Fibroblast of skin of right biceps (primary cell): ENCODE measurements around the gene DDRGK1.
A peak's percentile ranks its signal among the peaks of the same experiment; 100 is the strongest.
"Not testable (repeated sequence)": the region's sequence is repeated elsewhere in the genome, so short reads cannot be mapped to it uniquely, and the experiment has no call there.

Source experiments
- DNase-seq: peaks from one replicate; pipeline ENCODE4 v3.0.0-alpha.2; 2013

The DDRGK1 gene

DNA sequence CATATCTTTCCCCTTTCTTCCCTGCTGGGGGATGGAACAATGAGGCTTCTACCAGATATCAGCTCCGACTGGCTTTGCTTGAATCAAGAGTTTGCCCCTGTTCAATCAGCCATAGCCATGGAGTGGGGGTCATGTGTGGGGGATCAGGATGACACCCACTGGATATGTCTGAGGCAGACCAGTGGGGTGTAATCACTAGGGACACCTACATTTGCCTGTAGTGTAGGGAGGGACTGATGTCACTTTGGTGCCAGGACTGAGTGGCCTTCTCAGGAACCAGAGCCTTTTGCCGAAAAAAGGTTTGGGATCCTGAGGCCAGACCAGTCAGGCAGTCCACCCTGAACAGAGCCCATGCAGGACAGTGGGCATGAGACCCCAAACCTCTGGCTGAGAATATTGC lies 5.9 kb upstream of the DDRGK1 start:
- no peak for DNase-seq

DNA sequence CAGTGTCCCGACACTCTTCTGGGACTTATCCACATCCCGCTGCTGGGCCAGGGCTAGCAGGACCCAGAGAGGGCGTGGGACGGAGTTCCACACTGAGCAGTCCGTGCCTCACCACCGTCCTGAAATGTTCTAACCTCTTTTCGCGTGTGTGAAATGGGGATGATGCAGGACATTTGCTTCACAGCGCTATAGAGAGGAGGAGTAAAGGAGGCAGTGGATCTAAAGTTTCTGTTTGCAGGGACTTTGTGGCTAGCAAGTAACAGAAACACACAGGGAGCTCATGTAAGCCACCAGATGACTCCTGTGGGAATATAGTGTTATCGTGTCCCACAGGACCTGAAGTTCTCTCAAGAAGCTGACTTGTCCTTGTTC lies 5.5 kb upstream of the DDRGK1 start:
- peak; percentile 8 for DNase-seq

DNA sequence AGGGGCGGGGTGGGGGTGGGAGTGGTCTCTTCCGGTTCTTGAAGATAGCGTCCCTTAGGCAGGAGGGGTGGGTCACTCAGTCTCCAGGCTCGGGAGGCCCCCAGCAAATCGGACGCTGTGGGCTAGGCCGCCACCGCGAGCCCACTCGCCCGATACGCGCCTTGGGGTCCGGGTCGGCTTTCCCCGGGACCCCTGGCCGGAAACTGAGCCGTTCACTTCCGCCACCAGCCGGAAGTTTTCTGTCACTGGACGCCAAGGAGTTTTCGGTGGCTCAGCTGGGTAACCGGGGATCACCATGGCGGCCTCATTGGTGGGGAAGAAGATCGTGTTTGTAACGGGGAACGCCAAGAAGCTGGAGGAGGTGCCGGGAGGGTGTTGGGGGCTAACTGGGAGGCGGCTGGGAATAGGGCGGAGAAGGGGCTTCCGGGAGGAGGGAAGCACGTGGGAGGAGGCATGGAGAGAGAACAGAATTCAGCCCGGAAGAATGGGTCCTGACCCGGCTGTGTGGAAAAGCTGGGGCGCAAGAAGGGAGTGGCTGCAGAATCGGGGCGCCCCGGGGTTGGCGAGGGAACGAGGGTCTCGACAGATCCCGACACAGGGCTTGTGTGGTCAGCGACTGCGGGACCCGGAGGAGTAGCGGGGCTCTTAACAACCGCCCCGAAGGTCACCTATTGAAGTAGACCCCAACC lies 4.9 kb upstream of the DDRGK1 start, which contains the start of gene ITPA:
Gene ITPA (plus strand): TSS at position 242 of the 689 bp plus-strand sequence. CDS start 54 bp downstream, at position 296.
- peak; percentile 56 for DNase-seq

- peak; percentile 3 for DNase-seq
Observed at GRCh38 chr20:3208786-3209256, 4.3 kb upstream of the DDRGK1 start.

DNA sequence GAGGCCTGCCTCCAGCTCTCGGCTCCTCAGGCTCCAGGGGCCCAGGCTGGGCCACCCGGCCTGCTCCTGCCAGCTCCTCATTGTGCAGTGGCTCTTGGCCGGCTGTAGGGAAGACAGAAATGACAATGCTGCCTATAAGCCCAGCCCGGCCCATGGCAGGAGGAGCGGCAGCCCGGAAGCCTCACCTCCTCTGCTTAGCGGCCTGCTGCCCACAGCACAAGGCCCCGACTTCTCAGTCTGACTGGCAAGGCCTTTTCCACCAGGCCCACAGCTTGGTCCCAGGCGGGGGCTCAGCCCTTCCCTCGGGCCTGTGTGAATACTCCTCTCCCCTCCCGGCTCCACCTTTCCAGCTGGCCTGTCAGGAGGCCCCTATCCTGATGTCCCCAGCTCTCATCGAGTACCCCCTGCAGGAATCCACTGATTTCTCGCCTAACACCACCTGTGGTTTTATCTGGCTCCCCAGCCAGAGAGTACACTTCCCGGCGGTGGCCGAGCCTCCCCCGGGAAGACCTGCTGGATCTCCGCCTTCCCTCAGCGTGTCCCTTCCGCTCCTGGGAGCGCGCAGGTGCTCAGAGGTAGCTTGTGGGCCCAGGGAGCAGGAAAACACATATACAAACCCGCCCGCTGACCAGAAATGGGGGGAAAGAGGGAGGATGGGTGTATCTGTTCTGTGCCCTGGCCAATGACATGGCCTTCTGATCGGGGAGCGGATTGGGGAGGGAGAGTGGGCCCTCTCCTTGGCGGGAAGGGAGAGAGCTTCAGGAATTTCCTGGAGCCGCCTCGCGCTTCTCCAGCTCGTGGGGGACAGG lies 963 bp downstream of the DDRGK1 start:
- peak; percentile 14 for DNase-seq

- DNase-seq = no peak
Observed at GRCh38 chr20:3202965-3203314, 1.5 kb downstream of the DDRGK1 start.

DNA sequence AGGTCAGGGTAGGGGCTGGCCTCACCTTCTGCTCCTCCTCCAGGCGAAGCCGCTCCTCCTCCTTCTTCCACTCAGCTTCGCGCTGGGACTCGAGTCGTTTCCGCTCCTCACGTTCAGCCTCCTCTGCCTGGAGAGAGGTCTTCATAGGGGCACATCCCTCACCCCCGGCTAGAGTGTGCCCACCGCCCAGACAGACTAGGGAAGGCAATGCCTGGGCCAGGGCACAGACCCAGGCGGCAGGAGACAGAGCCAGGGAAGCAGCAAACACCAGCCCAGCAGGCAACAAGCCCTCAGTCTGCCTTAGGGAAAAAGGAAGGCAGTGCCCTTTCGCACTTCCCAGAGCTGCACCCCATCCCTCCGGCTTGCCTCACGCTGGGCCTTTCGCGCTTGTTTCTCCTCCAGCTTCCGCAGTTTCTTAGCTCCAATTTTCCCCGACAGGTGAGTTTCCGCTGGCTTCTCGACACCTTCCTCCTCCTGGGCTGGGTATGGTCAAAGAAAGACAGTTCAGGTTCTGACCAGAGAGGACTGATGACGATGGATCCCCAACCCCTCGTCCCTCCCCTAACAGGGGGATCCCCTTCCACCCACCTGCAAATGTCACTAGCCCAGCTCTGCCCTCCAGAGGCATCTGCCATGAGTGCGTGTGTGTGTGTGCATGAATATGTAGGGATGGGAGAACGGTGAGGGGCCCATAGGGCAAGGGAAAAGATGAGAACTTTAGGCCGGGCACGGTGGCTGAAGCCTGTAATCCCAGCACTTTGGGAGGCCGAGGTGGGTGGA lies 4.3 kb downstream of the DDRGK1 start:
- DNase-seq = no peak

DNA sequence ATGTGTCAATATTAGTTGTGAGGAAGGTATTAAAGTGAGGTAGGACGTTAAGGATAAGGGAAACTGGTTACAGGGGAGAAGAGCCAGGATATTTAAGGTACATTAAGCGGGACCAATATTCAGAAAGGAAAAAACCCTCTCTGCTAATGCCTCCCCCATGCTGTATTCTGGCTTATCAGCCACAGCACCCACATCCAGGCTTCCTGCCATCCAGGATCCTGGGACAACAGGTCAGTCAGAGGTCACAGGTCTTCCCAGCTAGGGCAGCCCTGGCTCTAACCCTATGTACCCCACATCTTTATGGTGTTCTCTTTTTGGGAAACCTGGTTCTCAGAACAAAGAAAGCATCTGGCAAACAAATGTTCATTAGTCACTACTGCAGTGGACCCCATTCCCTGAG lies 5.3 kb downstream of the DDRGK1 start:
- no peak for DNase-seq

DNA sequence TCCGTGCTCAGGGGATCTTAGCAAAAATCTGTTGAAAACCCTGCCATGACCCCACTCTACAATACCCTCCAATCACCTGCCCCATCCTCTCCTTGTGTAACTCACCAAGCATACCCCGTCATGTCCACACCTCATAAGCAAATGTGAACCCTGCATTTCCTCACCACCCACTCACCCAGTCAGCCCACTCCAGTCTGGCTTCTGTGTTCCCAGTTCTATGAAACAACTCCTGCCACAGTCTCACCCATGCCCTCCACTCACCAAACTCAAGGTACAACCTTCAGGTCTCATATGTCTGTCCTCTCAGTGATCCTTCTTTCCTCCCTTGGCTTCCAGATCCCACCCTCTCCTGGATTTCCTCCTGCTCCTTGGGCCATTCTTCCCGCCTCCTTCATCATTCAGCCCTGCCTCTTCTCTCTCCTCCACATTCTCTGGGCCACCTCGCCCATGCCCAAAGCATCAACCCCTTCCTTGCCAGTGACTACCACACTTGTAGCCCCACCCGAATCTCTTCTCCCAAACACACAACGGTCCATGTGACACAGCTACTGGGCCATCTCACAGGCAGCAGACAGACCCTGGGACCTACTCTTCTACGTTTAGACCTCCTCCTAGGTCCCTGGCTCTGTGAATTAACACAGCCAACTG lies 8.8 kb downstream of the DDRGK1 start:
- DNase-seq = no peak

DNA sequence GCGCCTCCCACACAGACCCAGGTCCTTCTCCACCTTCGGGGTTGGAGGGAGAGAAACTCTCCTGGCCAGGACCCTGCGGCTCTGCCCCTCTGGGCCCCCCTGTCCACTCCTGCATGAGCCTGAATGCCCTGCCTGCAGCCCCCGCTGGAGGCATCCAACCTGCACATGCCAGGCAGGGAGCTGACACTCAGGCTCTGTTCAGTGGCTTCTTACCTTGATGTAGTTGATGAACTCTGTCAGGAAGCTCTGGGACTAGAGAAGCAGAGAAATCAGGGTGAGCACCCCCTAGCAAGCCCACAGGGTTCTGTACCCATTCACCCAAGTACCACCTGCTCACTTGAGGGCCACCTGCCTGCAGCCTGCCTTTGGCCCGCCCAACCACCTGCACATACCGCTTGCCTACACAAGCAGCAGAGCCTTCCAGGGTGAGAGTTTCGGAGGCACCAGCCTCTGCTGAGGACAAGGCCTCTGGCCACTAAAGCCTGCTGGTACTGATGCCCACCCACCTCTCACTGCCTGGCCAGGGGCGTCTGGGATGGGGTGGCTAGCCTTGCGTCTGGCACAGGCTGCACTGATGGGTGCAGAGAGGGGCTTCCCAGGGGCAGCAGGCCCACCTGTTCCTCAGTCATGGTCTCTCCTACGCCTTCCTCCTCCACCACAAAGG lies 9.7 kb downstream of the DDRGK1 start:
- no peak for DNase-seq

DNA sequence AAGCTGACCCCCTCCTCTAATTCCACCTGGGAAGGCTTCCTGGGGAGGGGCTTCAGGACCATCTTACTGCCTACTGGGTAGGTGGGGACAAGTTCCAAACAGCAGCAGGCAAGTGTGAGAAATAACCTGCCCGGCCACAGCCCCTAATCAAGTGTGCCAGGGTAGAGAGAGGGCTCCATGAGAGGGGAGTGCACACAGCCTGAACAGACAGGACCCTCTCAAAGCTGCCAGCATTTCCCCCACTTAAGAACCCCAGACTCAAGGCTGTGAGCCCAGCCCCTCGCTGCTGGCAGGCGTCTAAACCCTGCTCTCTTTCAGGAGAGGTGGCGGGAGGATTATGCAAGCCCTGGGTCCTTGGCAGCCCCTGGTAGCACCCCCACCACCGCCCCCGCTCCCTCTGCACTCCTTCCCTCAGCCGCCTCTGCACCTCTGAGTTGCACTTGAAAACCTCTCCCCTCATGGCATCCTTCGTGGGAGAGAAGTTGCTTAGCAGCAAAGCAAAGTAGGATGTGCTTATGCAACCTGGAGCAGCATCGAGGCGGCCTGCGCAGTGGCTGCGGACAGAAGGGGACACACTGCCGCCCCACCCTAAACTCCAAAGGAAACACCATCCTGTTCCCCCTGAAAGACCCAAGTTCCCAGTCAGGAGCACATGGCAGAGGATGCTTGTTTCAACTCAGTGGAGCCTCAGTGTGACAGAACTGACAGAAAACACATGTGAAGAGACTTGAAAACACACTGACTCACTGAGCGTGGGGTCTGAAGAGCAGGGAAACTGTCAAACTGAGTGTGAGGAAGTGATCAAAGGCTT lies 10.5 kb downstream of the DDRGK1 start:
- no peak for DNase-seq

DNA sequence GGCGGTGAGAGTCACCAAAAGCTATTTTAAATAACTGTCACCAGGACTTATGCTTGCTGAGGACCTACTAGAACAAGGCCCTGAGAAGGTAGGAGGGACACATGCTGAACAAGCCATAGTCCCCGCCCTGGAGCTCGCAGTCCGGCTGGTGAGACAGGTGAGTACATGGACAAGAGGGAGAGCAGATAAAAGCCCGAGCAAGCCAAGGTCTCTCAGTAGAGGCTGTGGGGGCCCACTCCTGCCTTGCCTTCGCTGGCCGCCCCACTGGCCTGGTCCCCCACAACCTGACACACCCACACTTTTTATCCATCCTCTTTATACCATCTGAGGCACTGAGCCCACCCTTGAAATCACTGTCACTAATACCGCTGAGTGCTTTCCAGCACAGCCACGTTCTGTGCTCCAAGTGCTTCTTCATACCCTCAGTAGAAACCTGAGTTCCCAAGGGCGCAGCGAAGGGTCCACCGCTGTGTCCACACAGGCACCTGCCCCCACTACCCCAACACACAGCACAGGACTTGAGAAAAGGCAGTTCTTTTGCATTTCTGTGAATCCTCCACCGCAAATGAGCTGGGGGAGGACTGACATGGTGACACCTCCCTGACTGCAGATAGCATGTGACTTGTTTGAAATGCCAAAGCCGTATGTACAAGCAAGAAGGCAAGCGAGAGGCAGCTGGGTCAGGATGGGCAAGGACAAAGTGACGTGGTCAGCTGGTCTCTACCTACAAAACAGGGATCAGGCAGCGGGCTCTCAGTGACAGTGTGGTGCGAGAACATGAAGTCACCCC lies 12.1 kb downstream of the DDRGK1 start:
- DNase-seq = no peak

GRCh38 chr20:3190681-3191111 lies 13.8 kb downstream of the DDRGK1 start:
- DNase-seq = no peak

- DNase-seq = no peak
Observed at GRCh38 chr20:3189561-3190131, 14.8 kb downstream of the DDRGK1 start.

DNA sequence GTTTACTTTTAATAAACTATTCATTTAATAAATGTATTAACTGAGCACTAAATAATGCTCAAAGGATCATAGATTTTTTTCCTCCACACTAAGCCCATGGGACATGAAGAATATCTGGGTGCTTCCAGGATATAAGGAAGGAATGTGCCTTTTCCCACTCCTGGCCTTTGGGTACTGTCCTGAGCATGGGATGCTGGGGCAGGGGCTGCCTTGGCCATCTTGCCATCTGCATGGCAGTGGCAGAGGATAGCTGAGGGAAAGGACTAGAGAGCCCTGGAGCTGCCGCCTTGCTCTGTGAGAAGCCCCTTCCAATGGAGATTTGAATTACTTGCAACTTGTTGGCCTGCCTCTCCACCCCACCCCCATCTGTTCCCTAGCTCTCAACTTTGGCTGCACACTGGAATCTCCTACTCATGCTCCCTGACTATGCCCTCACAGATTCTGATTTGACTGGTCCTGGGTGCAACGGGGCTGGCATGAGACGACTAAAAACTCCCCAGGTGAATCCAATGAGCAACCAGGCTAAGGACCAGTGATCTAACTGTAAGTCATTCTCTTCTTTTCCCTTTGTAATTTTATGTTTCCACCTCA lies 15.6 kb downstream of the DDRGK1 start:
- DNase-seq = no peak

DNA sequence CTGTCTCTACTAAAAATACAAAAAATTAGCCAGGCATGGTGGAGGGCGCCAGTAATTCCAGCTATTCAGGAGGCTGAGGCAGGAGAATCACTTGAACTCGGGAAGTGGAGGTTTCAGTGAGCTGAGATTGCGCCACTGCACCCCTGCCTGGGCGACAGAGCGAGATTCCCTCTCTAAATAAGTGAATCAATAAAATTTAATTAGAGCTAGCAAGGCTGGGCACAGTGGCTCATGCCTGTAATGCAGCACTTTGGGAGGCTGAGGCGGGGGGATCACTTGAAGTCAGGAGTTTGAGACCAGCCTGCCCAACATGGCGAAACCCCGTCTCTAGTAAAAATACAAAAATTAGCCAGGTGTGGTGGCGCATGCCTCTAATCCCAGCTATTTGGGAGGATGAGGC lies 16.6 kb downstream of the DDRGK1 start:
- not testable (repeated sequence) for DNase-seq

- no peak for DNase-seq
Observed at GRCh38 chr20:3183896-3184612, 20.4 kb downstream of the DDRGK1 start.

DNA sequence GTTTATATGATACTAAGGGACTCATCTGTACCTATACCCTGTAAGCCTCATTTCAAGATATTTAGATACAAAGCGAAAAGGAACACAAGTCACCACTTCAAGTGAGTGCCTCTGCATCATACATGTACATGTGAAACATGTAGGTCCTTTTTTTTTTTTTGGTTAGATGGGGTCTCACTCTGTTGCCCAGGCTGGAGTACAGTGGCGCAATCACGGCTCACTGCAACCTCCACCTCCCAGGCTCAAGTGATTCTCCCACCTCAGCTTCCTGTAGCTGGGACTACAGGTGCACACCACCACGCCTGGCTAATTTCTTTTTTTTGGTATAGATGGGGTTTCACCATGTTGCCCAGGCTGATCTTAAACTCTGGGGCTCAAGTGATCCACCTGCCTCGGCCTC lies 22.1 kb downstream of the DDRGK1 start:
- DNase-seq = not testable (repeated sequence)

GRCh38 chr20:3181270-3181669 lies 23.2 kb downstream of the DDRGK1 start:
- no peak for DNase-seq
